Measurements from ENCODE around the gene GJA1.

The GJA1 gene

DNA sequence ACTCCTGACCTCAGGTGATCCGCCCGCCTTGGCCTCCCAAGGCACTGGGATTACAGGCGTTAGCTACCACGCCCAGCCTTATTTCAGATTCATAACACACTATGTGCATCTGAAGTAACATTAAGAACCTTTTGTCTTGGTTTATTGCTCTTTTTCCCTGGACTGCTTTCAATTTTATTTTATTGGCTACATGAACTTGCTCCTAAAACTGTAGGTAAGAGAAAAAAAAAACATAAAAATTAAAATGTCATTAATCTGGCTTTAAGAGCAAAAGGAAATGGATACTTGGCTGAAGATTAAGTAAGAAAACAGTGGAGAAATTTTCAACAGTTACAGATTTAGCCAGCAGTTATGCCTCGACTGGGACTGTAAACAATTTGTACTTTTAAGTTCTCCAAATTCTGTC is 62.5 kb downstream of the GJA1 start:
- DNase-seq: no peak

DNA sequence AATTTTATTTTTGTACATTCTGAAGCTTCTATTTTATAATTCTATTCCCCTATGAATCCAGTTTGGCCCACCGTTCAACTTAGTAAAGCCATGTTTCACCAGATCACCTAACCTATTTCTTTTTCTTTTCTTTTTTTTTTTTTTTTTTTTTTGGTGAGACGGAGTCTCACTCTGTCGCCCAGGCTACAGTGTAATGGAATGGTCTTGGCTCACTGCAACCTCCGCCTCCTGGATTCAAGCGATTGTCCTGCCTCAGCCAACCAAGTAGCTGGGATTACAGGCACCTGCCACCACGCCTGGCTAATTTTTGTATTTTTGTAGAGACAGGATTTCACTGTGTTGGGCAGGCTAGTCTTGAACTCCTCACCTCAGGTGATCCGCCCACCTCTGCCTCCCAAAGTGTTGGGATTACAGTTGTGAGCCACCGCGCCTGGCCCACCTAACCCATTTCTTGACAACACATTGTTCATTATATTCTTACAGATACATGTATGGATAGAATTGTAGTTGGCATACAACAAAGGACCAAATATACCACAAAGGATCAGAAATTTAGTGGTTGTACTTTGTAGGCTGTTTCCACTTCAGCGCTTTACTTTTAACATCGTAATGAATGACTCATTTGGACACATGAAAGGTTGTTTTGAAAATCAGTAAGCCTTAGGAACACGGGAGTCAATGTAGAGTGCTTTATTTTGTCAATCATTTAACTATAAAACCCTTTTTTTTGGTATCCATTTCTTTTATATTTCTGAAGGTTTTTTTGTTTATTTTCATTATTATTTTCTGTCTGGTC is 63.2 kb downstream of the GJA1 start:
- DNase-seq: no peak
